Right kidney (tissue), 1 donor: Measurements from ENCODE around the gene BRCA1.
"Not testable (repeated sequence)": the region's sequence is repeated elsewhere in the genome, so short reads cannot be mapped to it uniquely, and the experiment has no call there.

Experiments
- DNase-seq: peaks from one replicate; pipeline ENCODE4 v3.0.0-alpha.2; 2016

The BRCA1 gene

DNA sequence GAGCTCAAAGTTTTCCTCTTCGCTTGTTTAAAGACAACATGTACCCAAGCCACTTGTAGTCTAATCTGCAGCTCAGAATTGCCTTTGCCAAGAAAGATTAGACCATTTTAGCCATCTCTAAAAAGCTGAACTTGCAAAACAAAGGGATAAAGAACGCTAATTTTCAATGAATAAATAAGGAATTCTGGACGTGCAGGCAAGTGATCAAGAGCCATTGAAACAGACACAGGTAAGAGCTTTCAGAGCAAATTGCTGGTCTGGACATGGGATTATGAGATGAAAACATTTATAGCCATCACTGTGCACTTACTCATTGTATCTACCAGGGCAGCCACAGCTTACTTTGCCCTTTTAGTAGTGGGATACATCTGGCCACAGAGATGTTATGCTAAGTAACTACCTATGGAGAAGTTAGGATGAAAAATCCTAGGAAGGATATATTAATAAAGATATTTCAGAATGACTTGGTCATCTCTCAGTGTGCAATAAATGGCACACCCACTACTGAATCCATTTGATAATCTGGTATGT is 55.7 kb downstream of the BRCA1 start:
- DNase-seq = no peak

DNA sequence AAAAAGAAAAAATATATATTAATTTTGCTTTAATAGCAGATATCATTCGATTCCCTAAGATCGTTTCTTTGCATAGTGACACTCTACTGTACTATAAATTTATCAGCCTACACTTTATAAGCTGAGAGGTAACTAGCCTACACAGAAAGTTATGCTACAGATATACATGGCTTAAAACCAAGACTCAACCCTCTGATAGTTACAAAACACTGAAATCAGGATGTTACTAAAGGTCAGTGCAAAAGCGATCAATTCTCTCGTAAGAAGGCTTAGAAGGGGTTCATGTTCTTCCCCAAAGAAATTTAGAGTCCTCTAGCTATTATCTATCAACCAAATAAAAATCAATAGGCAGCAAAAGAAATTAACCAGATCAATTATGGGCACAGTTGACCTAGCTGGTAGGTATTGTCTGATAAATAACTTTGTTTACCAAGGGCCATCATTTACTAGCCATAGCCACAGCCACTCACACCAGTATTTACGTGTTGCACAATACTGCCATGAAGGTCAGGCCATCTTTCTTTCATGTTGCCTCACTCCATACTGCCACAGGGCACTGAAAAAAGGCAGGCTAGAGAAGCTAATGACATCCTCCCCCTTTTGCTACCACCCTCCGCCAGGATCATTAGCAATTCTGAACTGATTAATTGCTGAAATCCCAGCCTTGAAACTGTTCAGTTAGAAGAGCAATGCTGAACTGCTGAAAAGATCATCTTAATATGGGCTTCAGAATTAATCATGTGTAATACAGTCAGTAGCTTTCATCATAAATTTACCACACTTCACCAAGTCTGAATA is 56.4 kb downstream of the BRCA1 start:
- DNase-seq = no peak

- no peak for DNase-seq
These were observed 62.1 kb downstream of the BRCA1 start for GRCh38 chr17:43062984-43063638.

DNA sequence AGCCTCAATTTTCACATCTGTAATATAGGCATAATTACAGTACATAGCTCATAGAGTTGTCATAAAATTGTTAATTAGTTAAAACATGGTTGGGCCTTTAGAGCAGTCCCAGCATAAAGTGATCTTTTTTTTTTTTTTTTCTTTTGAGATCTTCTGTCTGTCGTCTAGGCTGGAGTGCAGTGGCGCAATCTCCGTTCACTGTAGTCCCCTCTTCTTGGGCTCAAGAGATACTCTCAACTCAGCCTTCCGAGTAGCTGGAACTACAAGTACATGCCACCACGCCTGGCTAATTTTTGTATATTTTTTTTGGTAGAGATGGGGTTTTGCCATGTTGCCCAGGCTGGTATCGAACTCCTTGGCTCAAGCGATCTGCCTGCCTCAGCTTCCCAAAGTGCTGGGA is 69.1 kb downstream of the BRCA1 start:
- DNase-seq = no peak

- not testable (repeated sequence) for DNase-seq
These were observed 72.2 kb downstream of the BRCA1 start for GRCh38 chr17:43053008-43053407.

DNA sequence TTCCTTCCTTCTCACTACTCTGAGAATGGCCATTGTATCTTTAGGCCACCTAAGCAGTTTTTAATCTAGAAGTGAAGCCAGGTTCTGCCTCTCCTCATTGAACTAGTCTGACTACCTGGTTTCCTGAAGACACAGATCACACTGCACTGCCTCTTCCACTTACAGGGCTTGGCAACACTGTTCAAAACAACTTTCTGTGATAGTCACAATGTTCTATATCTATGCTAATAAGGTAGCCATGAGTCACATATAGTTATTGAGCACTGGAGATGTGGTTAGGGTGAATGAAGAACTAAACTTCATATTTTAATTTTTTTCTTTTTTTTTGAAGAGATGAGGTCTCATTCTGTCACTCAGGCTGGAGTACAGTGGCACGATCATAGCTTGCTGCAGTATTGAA is 73.2 kb downstream of the BRCA1 start:
- DNase-seq = no peak

DNA sequence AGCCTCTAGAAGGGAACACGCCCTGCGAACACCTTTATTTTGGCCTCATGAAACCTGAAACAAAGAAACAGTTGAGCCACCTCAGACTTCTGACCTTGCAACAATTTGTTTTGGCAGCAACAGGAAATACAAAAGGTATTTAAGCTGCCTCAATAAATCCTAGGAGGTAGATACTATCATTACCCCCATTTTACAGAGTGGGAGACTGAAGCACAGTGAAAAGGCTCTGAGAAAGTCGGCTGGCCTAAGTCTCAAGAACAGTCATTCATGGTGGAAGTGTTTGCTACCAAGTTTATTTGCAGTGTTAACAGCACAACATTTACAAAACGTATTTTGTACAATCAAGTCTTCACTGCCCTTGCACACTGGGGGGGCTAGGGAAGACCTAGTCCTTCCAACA is 81.1 kb downstream of the BRCA1 start:
- DNase-seq = no peak

DNA sequence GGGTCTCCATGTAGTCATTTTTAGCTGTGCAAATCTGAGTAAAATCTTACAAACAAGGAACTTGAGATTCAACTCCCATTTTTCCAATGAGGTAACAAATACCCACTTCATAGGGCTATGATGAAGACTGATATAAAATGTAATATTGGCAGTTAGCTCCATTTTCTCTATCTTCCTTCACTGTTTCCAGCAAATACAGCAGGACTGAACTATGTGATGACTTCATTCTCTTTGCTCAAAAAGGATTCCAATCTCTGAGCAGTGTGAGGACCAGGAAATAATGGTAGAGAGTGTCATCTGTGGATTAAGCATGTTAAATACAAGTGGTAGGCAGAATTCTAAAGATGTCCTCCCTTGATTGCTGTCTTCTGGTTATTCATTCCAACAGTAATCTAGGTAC is 81.9 kb downstream of the BRCA1 start:
- DNase-seq = no peak

DNA sequence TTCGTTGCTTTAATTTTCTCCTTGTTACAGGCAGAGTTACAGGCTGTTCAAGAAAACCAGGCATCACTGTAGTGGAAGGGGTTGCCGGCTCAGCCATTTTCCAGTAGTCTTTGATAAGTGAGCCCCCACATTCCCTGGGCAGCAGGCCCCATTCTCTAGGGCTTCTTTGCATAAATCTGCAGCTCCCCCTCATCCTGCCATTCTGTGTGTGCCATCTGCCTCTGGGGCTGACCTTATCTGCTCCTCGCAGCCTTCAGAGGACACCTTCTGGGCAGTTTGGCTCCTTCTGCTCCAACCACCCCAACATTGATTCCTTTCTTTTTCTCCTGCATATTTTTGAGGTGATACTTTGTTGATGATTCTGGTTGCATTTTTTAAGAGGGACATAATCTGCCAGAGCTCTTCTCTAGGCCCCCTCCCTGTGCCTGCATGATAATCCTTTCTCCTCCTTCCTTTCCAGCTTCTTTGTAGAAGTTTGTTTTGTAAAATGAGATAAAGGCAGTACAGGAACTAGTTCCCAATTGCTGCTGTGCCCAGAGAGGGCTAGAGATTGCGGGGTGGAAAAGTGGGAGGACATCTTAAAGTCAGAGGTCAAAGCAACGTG is 83.0 kb downstream of the BRCA1 start:
- no peak for DNase-seq

- DNase-seq = no peak
These were observed 84.5 kb downstream of the BRCA1 start for GRCh38 chr17:43040655-43041054.

- no peak for DNase-seq
These were observed 85.5 kb downstream of the BRCA1 start for GRCh38 chr17:43039646-43040045.

GRCh38 chr17:43034894-43035293 is 90.3 kb downstream of the BRCA1 start:
- DNase-seq = no peak

GRCh38 chr17:43033948-43034881 is 90.9 kb downstream of the BRCA1 start:
- DNase-seq = no peak

DNA sequence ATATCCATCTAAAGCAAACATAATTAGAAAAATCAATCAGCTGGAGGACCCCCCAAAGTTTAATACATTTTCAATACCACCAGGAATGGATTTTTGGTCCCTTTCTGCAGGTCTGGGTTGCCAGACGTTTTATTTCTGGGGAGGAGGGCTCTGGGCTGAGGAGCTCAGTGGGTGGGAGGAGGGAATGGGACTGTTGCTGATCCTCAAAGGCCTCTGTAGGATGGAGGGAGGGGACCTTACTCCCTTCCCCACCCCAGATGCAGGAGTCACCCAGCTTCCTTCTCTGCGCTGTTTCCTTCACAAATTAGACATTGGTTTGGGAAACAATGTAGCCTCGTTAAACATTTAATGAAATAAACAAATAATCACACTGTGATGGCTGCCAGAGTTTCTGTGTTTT is 93.5 kb downstream of the BRCA1 start:
- DNase-seq = no peak

DNA sequence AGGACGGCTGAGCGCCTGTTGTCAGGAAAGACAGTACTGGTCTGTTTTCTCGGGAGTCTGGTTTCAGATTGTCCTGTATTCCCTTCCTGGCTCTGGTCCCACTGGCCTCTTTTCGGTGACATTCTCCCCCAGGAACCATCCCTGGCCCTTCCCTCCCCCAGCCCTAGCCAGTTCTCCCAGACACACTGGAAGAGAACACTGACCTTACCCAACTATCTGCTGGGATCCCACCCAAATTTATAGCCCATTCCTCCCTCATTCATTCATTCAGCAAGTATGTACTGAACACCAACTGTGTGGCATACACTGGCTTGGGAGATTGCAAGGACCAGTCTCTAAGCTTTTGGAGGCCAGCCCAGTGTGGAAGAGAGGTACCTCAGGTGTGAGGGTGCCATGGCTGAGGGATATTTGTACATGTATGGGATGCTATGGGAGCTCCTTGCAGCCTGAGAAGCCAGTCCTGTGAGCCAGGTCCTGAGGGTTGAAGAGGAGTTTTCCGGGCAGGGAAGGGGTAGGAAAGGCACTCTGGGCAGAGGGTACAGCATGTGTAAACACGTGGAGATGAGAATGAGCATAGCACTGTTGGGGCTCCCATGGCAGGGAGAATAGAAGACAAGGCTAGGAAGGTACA is 94.9 kb downstream of the BRCA1 start:
- DNase-seq = no peak

- DNase-seq = no peak
These were observed 96.8 kb downstream of the BRCA1 start for GRCh38 chr17:43028221-43028861.

GRCh38 chr17:43027091-43028032 is 97.8 kb downstream of the BRCA1 start:
- DNase-seq = no peak

DNA sequence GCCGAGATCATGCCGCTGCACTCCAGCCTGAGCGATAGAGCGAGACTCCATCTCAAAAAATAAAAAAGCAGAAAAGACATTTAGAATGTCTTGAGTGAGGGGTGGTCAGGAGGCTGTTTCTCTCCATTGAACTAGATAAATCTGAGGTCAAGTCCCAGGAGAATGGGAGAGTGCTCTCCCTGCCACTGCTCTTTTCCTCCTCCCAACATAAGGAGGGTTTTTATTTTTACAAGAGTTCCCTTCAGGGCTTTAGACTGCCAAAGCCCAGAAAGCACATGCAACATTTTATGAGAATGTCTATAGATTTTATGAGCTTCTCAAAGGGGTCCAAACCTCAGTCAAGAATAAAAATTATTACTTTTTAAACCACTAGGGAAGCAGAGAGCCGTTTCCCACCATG is 98.6 kb downstream of the BRCA1 start:
- no peak for DNase-seq

- no peak for DNase-seq
These were observed 99.2 kb downstream of the BRCA1 start for GRCh38 chr17:43025766-43026537.
